Measurements from ENCODE around the gene IREB2.
"Not testable (repeated sequence)": the region's sequence is repeated elsewhere in the genome, so short reads cannot be mapped to it uniquely, and the experiment has no call there.

IREB2 gene

GRCh38 chr15:78437762-78438618, at the start of gene IREB2:
IREB2 (plus strand) TSS chr15:78438216; CDS start chr15:78438338, 122 bp downstream.
- DNase-seq (ENCODE audit: low spot score) = peak; percentile 97

- no peak for DNase-seq (ENCODE audit: low spot score)
These were observed 49.2 kb upstream of the IREB2 start for GRCh38 chr15:78388865-78389264.

GRCh38 chr15:78389322-78389721, 48.7 kb upstream of the IREB2 start:
- DNase-seq (ENCODE audit: low spot score) = no peak

- no peak for DNase-seq (ENCODE audit: low spot score)
These were observed 48.3 kb upstream of the IREB2 start for GRCh38 chr15:78389738-78390137.

- no peak for DNase-seq (ENCODE audit: low spot score)
These were observed 47.8 kb upstream of the IREB2 start for GRCh38 chr15:78390242-78390641.

GRCh38 chr15:78390826-78391225, 47.2 kb upstream of the IREB2 start:
- DNase-seq (ENCODE audit: low spot score) = no peak

GRCh38 chr15:78391781-78392180, 46.2 kb upstream of the IREB2 start:
- DNase-seq (ENCODE audit: low spot score) = no peak

GRCh38 chr15:78392430-78392829, 45.6 kb upstream of the IREB2 start:
- no peak for DNase-seq (ENCODE audit: low spot score)

GRCh38 chr15:78393137-78393536, 44.9 kb upstream of the IREB2 start:
- no peak for DNase-seq (ENCODE audit: low spot score)

- no peak for DNase-seq (ENCODE audit: low spot score)
These were observed 44.0 kb upstream of the IREB2 start for GRCh38 chr15:78394026-78394425.

GRCh38 chr15:78394981-78395616, 42.9 kb upstream of the IREB2 start:
- no peak for DNase-seq (ENCODE audit: low spot score)

GRCh38 chr15:78396186-78396814, 41.7 kb upstream of the IREB2 start:
- DNase-seq (ENCODE audit: low spot score) = no peak

GRCh38 chr15:78396976-78397375, 41.0 kb upstream of the IREB2 start:
- no peak for DNase-seq (ENCODE audit: low spot score)

GRCh38 chr15:78397382-78397781, 40.6 kb upstream of the IREB2 start:
- DNase-seq (ENCODE audit: low spot score) = no peak

GRCh38 chr15:78398076-78398825, 39.8 kb upstream of the IREB2 start:
- DNase-seq (ENCODE audit: low spot score) = no peak

GRCh38 chr15:78399091-78399490, 38.9 kb upstream of the IREB2 start:
- no peak for DNase-seq (ENCODE audit: low spot score)

- DNase-seq (ENCODE audit: low spot score) = no peak
These were observed 35.9 kb upstream of the IREB2 start for GRCh38 chr15:78402061-78402610.

GRCh38 chr15:78404125-78404524, 33.9 kb upstream of the IREB2 start:
- no peak for DNase-seq (ENCODE audit: low spot score)

GRCh38 chr15:78404796-78405195, 33.2 kb upstream of the IREB2 start:
- DNase-seq (ENCODE audit: low spot score) = not testable (repeated sequence)

GRCh38 chr15:78405336-78405924, 32.6 kb upstream of the IREB2 start:
- no peak for DNase-seq (ENCODE audit: low spot score)

- no peak for DNase-seq (ENCODE audit: low spot score)
These were observed 31.9 kb upstream of the IREB2 start for GRCh38 chr15:78406016-78406585.

Measured in CD4-positive, alpha-beta T cell treated with Interleukin-6 at 100 ng/mL for 8 hours (primary cell).